ENCODE data around the gene E2F2. TPM values are rescaled to one million over a fixed set of nuclear protein-coding genes. Genes with fewer than 3 reads are reported as not detected.

Gene E2F2
- total RNA-seq, 1 donor from 2014 or later: 5.1 TPM

DNA sequence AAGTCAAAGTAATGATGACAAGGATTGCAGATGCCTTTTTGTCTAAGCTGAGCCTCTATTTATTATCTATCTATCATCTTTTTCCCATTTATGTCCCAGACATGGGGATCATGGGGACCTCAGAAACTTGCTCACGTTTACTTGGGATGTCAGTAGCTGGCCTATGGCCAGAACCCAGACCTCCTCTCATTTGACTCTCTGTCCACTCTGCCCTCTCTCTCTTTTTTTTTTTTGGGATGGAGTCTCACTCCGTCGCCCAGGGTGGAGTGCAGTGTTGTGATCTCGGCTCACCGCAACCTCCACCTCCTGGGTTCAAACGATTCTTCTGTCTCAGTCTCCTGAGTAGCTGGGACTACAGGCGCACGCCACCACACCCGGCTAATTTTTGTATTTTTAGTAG is 32.0 kb upstream of the E2F2 start:
- no peak for DNase-seq (ENCODE audit: low spot score)

DNA sequence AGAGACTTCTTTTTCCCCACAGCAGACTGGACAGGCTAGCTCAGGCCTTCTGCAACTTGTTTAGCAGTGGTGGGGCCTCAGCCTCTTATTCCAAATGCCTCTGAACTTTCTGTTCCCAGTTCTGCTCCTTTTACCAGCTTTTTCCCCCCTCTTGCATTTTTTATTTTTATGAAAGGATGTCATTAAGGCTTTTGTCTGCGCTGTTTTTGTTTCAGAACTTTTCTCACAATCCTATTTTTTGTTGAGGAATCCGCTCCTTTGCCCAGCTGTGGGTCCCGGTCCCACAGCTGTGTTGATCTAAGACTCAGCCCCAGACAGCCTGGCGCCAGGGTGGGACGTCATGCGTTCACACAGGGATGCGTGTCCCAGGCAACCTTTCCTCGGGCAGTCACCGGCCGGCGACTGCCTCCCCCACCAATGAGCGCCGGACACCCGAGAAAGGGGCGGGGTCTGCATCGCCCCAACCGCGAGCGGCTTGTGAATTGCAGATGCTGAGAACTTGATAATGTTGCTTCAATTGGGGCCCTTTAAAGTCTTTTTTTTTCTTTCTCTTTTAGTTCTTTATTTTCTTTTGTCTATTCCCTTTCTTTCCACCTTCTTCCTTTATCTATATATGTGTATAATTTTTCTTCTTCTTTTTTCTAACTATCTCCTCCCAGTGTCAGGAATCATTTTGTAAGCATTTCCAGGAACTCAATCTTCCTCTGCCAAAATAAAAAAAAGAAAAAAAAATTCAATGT is 31.3 kb upstream of the E2F2 start:
- peak; percentile 98 for DNase-seq (ENCODE audit: low spot score)

DNA sequence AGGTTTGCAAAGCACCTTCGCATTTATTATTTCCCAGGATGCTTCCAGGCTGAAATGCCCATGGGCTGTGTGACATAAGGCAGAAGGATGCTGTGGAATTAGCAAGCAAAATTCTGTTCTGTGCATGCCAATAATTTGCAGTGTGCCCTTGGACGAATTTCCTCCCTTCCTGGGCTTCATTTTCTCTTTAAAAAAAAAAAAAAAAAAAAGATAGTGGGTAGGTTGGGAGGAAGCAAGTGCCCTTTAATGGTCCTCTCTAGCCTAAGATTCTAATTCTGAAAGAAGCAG is 30.7 kb upstream of the E2F2 start:
- peak; percentile 68 for DNase-seq (ENCODE audit: low spot score)

DNA sequence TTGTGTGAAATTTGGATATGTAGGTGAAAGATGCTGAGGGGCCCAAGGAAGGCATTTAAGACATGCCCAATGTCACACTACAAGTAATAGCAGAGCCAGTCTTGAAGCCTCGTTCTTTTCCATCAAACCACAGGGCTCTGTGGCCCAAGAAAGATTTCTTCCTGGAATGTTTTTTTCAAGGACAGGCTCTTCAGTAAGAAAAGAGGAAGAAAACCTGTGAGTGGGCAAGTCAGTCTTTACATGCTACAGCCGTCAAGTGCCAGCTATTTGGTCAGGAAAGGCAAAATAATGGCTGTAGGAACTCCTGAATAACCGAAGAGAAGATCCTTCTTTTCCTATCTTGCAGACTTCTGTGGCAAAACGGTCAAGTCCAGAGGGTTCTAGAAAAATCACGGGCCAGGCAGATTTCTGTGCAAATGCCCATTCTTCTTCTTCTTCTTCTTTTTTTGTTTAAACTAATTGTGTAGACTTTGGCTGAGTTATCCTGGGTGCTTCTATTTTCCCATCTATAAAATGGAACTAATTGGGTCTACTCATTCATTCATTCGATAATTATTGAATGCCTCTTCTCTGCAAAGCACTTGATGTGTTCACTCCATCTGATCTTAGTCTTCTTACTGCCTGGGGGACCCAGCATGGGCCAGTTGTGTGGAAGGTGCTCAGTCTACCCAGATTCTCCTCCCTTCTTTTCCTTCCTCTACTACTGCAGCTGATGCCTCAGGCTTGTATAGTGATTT is 30.2 kb upstream of the E2F2 start:
- DNase-seq (ENCODE audit: low spot score): no peak

DNA sequence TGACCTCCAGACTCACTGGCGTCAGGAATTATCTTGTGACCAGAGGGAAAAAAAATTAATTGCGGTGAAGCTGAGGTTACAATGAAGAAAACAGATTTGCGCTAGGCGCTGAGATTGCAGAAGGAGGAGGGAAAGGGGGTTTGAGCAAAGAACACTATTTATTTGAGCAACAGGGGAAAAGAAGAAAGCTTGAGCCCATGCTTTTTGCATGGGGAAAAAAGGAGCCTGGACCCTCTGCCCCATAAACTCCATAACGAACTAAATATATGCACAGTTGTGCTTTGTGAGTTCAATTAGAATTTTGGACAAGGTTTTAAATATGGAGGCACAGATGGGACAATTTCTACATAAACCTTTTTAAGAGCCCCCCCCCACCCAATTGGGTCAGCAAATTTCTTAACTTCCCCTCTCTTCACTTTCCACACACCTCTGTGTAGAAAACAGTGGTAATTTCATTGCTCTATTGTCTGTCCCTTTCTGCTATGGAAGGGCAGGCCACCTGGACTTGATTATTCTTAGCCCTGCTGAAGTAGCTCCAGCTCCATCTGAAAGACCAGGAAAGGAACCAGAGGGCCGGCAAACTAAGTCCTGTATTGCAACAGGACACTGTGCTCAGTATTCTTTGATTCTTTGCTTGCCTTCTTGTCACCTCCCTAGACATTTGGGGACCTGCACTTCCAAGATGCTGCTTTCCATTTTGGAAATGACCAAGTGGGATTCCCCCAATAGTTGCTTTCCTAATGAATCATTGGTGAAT is 29.1 kb upstream of the E2F2 start:
- no peak for DNase-seq (ENCODE audit: low spot score)

DNA sequence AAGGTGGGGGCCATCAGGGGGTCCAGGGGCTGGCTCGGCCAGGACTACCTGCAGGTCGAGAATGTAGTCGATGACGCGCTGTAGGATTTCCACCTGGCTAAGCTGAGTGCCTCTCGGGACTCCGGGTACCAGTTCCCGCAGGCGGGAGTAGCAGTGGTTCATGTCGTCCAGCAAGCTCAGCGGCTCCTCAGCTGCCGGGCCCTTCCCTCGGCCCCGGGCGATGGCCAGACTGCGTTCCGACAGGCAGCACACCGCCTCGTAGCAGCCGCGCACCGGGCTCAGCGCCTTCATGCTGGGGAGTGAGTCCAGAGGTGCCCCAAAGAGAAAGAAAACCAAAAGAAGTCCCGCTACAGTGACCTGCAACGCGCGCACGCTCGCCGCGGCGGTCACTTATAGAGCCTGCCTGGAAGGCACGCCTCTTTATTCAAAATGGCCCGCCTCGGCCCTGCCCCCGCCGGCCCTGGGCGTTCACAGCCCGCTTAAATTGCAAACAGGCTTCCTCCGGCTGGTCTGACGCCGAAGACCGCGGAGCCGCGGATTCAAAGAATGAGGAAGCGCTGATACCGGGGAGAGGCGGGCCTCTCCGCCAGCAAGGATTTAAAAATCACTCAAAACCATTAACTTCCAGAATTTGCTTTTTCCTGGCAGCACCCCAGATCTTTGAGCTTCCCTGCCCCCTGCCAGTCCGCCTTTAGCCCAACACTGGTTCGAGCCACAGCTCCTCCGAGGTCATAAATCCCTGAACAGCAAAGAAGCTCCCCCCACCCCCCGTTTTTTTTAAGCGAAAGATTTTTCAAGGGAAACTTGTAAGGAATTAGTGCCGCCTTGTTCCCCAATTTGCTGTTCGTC is 28.3 kb upstream of the E2F2 start, which contains the start of gene ID3:
Gene ID3 (minus strand): TSS at position 366 of the 849 bp plus-strand sequence. CDS start 75 bp downstream, at position 291.
- DNase-seq (ENCODE audit: low spot score): peak; percentile 99

DNA sequence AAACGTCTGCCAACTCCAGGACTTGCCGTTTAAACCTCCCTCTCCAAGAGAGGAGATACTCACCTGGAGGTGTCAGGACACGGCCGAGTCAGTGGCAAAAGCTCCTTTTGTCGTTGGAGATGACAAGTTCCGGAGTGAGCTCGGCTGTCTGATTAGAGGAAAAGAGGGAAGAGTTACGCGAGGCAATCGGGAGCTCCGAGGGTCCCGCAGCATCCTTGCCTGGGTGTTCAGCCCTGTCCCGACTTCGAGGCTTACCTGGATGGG is 27.8 kb upstream of the E2F2 start:
- DNase-seq (ENCODE audit: low spot score): no peak

DNA sequence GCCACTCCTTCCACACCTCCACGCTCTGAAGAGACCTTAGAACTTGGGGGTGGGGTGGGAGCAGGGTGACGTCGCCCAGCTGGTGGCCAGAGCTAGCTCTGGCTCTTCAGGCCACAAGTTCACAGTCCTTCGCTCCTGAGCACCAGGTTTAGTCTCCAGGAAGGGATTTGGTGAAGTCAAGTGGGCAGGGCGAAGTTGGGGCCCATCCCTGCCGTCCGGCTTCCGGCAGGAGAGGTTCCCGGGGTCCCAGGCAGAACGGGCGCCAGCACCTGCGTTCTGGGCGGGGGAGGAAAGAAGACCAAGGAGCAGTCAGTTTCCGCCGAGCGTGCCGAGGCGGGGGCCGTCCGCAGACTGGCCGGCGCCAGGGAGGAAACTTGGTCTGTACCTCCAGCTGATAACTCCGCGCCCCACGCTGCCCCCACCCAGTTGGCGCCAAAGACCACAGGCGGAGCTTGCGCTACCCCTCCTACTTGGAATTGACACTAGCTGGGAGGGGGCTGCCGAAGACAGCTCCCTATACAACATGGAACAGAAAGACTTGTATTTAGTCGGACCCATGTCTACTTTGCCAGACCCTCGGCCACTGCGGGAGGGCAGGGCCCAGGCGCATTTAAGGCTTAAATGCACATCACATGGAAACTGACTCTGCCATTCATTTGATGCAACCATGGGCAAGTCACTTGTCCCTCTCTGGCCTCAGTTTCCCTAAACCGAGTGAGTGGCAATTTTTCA is 27.3 kb upstream of the E2F2 start:
- DNase-seq (ENCODE audit: low spot score): no peak

DNA sequence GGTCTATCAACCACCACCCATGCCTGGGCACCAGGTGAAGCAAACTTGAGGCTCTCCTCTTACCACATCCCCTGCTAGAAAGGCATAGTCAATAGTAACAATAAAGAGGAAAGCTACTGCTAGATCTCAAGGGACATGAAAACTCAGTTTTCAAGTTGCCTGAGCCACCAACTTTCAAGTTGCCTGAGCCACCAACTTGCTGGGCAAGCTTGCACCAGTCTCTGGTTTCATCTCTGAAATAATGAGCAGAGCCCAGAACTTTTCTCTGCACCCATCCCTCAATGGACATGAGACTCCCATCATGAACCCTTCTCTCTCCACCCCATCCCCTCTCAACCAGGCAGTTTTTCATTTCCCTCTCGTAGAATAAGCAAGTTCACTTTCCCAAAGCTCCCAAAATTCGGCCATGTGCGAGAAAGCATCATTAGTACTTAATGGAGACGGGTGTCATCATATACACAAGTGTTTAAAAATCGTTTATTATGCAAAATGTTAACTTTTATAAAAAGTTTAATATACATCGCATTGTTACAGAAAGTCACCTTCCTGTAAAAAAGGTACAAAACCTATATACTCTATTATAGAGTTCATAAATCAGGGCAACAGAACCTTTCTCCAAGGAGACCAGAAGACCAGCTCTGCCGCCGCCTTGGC is 26.6 kb upstream of the E2F2 start:
- no peak for DNase-seq (ENCODE audit: low spot score)

DNA sequence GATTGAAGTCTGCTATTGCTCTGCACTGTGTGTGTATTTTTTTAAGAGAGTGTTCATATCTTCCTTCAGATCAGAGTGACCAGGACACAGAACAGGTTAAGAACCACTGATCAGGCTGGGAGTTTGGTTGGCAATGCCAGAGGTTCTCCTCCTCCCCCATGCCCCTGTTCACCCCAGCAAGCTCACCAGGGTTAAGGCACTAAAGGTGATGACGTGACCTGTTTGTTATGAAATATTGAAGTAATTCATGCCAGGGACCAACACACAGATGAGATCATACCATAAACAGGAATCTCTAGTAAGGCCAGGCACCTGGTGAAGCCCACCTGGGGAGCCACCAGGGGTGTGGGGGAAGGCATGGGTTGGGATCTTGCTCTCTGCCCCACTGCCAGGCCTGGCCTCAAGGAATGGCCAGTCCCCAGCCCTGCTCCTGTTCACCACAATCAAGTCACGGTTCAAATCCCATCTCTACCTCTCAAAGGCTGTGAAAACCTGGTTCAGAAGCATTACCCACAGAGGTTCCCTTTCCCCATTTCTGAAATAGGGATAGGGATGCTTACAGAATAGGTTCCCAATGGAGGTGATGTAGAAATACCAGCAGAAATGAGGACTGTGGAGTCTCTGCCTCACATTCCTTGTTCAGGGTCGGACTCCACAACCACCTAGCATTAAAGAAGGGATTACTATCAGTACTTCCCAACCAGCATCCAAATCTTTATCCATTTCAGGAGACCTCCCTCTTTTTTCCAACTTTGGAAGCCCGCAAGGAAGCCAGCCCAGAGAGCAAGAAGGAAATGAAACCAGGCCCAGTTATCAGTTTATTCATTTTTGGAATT is 25.8 kb upstream of the E2F2 start:
- DNase-seq (ENCODE audit: low spot score): no peak

DNA sequence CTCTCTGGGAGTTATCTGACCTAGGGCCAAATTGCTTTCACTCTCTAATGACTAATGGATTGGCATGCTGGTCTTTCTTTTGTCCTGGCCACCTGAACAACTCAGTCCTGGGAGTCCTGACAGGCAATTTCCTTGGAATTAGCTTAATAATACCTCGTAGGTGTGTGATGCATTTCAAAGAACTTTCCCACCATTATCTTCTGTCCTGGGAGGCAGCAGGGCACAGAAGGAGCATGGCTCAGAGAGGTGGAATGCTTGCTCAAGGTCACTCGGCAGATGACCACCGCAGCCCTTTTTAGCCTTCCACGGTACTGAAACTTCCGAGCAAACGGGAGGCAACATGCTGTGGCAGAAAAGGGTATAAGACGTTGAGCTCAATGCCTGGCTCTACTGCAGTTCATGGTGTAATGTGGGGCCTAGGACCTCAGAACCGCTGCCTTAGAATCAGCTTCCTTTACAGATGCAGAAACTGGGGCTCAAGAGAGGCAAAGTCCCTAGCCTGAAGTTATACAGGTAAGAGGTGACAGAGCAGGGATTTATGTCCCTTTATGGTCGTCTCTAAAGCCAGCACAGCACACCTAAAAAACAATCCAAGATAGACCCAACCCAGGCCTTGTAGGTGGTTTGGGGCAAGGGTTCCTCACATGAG is 25.1 kb upstream of the E2F2 start:
- DNase-seq (ENCODE audit: low spot score): no peak

DNA sequence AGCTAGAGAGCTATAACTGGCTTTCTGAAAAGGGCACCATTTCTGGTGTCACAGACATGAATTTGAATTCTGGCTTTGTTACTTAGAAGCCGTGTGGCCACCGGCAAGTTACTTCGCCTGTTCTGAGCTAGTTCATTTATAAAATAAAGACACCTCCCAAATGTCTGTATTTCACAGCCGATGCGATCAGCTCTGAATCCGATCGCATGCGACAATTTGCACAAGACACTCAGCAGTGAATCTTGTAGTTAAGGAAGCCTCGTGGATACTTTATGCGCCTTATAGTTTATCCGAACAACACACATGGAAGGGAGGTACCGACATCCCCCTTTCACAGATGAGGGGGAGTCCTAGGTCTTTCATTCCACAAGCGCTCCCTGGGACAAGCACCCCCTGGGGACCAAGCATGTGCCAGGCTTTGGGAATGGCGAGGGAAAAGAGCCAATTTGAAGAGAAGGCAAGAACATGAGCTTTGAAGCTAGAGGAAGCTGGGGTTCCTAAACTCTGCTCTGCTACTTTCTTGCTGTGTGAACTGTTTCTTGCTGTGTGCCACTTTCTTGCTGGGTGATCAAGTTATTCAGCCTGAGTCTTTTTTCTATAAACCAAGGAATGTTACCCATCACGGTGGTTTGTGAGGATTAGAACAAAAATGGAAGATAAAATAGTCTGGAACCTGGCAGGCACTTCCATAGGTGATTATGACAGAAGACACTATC is 24.4 kb upstream of the E2F2 start:
- DNase-seq (ENCODE audit: low spot score): no peak

DNA sequence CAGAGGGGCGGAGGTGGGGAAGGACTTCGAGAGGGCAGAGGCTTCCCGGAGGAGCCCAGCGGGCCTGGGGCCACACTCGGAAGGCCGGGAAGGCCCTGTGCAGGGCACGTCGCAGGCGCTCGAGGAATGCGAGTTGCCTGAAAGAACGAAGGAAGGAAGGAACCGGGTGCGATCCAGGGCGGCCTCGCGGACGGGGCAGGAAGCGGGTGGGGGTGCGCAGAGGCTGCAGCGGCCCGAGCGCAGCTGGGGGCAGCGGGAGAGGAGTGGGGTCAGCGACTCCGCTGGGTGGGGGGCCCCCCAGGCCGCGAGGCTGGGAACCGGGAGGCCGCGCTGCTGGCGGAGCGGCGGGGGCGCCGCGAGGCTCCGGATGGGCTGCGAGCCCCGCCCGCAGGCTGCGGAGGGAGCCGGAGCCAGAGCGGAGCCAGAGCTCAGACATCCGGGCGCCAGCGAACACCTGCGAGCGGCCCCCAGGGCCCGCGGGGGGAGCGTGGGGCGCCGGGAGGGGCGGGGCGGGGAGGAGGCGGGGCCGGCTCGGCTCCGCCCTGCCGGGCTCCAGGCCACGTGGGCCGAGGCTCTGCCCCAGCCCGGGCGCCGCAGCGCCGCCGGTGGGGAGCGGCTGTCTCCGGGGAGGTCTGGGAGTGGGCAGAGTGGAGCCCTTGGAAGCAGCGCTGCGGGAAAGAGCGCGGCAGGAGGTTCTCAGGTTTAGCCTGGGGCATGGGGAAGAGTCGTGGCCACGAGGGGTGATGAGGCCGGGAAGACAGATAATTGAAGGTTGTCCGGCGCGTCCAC is 23.6 kb upstream of the E2F2 start:
- peak; percentile 86 for DNase-seq (ENCODE audit: low spot score)

DNA sequence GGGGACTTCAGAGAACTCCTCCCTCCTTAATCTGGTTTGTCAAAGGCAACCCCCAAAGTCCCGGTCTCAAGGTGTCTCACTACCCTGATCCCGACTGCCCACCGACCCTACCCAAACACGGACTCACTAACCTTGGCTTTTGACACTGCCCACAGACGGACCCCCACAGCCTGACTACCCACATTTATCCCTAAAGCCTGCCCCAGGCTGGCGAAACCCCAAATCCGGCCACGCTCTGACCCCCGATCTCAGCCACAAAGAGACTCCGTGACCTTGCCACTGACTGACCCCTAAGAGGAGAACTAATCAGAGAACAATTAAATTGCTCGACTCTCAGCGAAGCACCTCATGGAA is 23.1 kb upstream of the E2F2 start:
- no peak for DNase-seq (ENCODE audit: low spot score)

DNA sequence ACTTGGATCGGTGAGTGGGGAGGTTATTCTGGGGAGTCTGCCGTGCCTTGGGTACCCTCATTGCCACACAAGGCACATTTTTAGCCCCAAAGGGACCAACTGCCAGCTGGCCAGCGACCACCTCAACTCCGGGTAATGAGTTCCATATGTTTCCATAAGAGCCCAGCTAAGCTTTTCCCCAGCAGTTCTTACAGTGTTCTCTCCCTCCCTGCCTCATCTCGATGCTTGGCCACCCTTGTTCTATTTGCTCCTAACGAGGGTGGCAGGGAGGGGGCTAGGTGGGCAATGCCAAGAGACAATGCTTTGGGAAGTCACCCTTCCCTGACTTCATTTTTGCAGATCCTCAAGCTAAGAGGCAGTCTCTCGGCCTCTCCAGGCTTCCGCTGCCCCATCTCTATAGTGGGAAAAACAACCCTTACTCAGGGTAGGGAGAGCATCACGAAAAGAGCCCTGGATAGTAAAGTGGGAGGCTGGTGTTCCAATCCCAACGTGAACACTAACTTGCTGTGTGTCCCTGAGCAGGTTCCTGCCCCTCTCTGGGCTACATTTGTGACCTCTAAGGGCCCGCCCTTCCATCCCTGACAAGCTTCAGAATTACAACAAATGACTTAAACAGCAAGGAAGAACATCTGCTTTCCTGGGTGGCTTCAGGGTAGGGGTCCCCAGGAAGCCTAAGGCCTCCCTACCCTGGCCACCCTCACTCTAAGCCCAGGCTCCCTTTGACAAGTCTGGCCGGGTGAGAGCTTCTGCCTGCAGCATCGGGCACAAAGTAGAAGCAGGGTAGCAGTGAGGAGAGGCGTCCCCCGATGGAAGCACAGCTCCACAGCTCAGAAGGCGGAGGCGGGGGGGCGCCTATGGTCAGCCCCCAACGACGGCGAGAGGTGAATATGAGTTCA is 22.4 kb upstream of the E2F2 start:
- DNase-seq (ENCODE audit: low spot score): no peak

DNA sequence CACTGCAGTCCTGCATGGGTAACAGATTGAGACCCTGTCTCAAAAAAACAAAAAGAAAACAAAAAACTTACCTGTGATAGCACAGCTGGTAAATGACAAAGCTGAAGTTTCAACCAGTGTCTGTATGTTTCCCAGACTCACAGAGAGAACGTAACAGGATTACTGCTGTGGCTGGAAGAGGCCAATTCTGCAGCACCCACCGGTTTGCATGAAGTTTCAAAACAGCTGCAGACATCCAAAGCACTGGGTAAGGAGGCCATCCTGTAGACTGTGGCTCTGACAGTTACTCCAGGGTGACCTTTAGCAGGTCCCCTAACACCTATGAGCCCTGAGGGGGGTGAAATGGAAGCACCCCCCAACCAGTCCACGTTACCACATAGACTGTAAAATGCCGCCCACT is 20.8 kb upstream of the E2F2 start:
- no peak for DNase-seq (ENCODE audit: low spot score)

DNA sequence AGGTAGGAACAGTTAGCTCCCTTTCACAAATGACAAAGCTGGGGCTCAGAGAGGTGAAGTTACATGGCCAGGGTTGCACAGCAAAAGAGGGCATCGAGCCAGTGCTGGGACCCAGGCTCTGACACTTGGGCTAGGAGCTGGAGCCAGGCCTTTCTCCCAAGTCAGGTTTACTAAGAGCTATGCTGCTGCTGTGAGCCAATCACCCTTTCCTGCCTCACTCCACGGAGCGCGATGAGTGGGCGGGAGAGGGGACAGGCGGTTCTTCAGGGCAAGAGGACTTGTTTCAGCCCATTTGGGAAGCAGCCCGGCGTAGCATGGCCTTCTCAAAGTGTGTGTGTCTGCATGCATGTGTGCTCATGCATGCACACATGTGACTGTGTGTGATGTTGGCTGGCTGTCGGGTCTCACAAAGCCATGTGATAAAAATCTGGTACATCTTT is 17.7 kb upstream of the E2F2 start:
- DNase-seq (ENCODE audit: low spot score): no peak
